WTC11 (cell line): ENCODE measurements around the gene CHRM1. TPM values are rescaled to one million over a fixed set of nuclear protein-coding genes. Genes with fewer than 3 reads are reported as not detected.
"Not testable (repeated sequence)": the region's sequence is repeated elsewhere in the genome, so short reads cannot be mapped to it uniquely, and the experiment has no call there.

Experiments
- ATAC-seq: fragments of 200-7000 bp; cut with Tn5 transposase; 2 replicates; pipeline ENCODE4 v1.10.0; 2021; ENCODE audit warnings: mild to moderate bottlenecking, moderate library complexity
- CTCF ChIA-PET: fragments of 300-600 bp; sonication (Branson Sonifier 250); formaldehyde crosslinking; loops from one replicate; lab custom pipeline; 2021; ENCODE audit warnings: antibody characterized with exemption; lab: Charles Lee
- POLR2A ChIA-PET: fragments of 350-600 bp; sonication (Branson Sonifier 250); formaldehyde crosslinking; loops from one replicate; lab custom pipeline; 2021; ENCODE audit warnings: antibody characterized with exemption; lab: Charles Lee
- DNase-seq: peaks from one replicate; pipeline ENCODE4 v3.0.0; 2021; ENCODE audit warnings: low spot score
- H3K27ac Mint-ChIP-seq: 2 replicates; pipeline ENCODE4 v1.8.0; 2021; ENCODE audit warnings: mixed read lengths
- H3K27me3 Mint-ChIP-seq: 2 replicates; pipeline ENCODE4 v1.8.0; 2021; ENCODE audit warnings: low read depth, mild to moderate bottlenecking, moderate library complexity, mixed read lengths
- H3K36me3 Mint-ChIP-seq: 2 replicates; pipeline ENCODE4 v1.8.0; 2021; ENCODE audit warnings: mixed read lengths
- H3K4me1 Mint-ChIP-seq: 2 replicates; pipeline ENCODE4 v1.8.0; 2022; ENCODE audit warnings: mixed read lengths
- H3K4me3 Mint-ChIP-seq: 2 replicates; pipeline ENCODE4 v1.8.0; 2021; ENCODE audit warnings: mild to moderate bottlenecking, moderate library complexity, mixed read lengths
- H3K9me3 Mint-ChIP-seq: 2 replicates; pipeline ENCODE4 v1.8.0; 2021; ENCODE audit warnings: mixed read lengths
- AR ChIP-seq: fragments of 250-450 bp; sonication (Bioruptor Pico); IDR thresholded peaks from 2 replicates; pipeline ENCODE4 v1.9.0; 2021; ENCODE audit warnings: mild to moderate bottlenecking
- CBFB ChIP-seq: sonication (generic); formaldehyde crosslinking; IDR thresholded peaks from 2 replicates; pipeline ENCODE4 v1.8.1; 2022; ENCODE audit warnings: mild to moderate bottlenecking, low read depth, missing genetic modification reagents
- CREB1 ChIP-seq: sonication (generic); formaldehyde crosslinking; IDR thresholded peaks from 2 replicates; pipeline ENCODE4 v1.8.0; 2023; ENCODE audit warnings: mild to moderate bottlenecking, missing genetic modification reagents
- ESRRA ChIP-seq: sonication (generic); formaldehyde crosslinking; IDR thresholded peaks from 2 replicates; pipeline ENCODE4 v1.8.1; 2022; ENCODE audit warnings: mild to moderate bottlenecking, missing genetic modification reagents, borderline replicate concordance
- FOXP1 ChIP-seq: sonication (generic); formaldehyde crosslinking; IDR thresholded peaks from 2 replicates; pipeline ENCODE4 v1.8.0; 2022; ENCODE audit warnings: missing genetic modification reagents, mild to moderate bottlenecking, moderate library complexity, borderline replicate concordance
- FOXP4 ChIP-seq: sonication (generic); formaldehyde crosslinking; IDR thresholded peaks from 2 replicates; pipeline ENCODE4 v1.8.0; 2022; ENCODE audit warnings: mild to moderate bottlenecking, missing genetic modification reagents
- HMGXB4 ChIP-seq: sonication (generic); formaldehyde crosslinking; IDR thresholded peaks from 2 replicates; pipeline ENCODE4 v1.8.1; 2023; ENCODE audit warnings: mild to moderate bottlenecking, moderate library complexity, missing genetic modification reagents
- NFYB ChIP-seq: sonication (generic); formaldehyde crosslinking; conservative IDR thresholded peaks from 2 replicates; pipeline ENCODE4 v1.8.0; 2022; ENCODE audit warnings: low read depth, missing genetic modification reagents
- PREB ChIP-seq: sonication (generic); formaldehyde crosslinking; IDR thresholded peaks from 2 replicates; pipeline ENCODE4 v1.8.1; 2022; ENCODE audit warnings: mild to moderate bottlenecking, missing genetic modification reagents, moderate library complexity, borderline replicate concordance
- TCF7 ChIP-seq: sonication (generic); formaldehyde crosslinking; IDR thresholded peaks from 2 replicates; pipeline ENCODE4 v1.8.0; 2022; ENCODE audit warnings: mild to moderate bottlenecking, low read depth, missing genetic modification reagents, moderate library complexity
- ZNF219 ChIP-seq: sonication (generic); formaldehyde crosslinking; IDR thresholded peaks from 2 replicates; pipeline ENCODE4 v1.8.0; 2023; ENCODE audit warnings: missing genetic modification reagents, mild to moderate bottlenecking, borderline replicate concordance
- total RNA-seq: library from RNA; stranded (reverse); gene quantifications from 3 replicates; pipeline ENCODE4 v1.2.3, GENCODE V29; 2021

Gene CHRM1
- total RNA-seq, 1 experiment from 2014 or later, result not detected

- CTCF ChIA-PET, result interaction anchor here (0.8 to 1.9 kb wide), 3 partner anchors 27 to 72 kb away, joined by 5 to 13 read pairs (median 5); no protein-coding TSS in a partner anchor
Measured at GRCh38 chr11:62948765-62949320, 27.7 kb upstream of the CHRM1 start.

GRCh38 chr11:62945538-62945937, 24.4 kb upstream of the CHRM1 start:
- not testable (repeated sequence) for H3K36me3 Mint-ChIP-seq, H3K27me3 Mint-ChIP-seq, DNase-seq, H3K4me1 Mint-ChIP-seq, H3K9me3 Mint-ChIP-seq, H3K27ac Mint-ChIP-seq, ATAC-seq, H3K4me3 Mint-ChIP-seq
- CTCF ChIA-PET, result interaction anchor here (0.6 kb wide), 1 partner anchor 253 kb away, joined by 3 read pairs; no protein-coding TSS in a partner anchor
- POLR2A ChIA-PET, result interaction anchor here (0.7 kb wide), 1 partner anchor 88 kb away, joined by 8 read pairs; no protein-coding TSS in a partner anchor

More at GRCh38 chr11:62948765-62949320, 27.7 kb upstream of the CHRM1 start:
- peaks cover 2% of the 10 kb centered on the region; the same call in 1 of the 2 replicates for H3K27me3 Mint-ChIP-seq
- no peak for TF ChIP-seq AR
- TF ChIP-seq NFYB (CRISPR knock-in tag), result no peak
- TF ChIP-seq TCF7 (CRISPR knock-in tag), result no peak
- TF ChIP-seq FOXP4 (CRISPR knock-in tag), result no peak
- ATAC-seq (no peak), DNase-seq (no peak)
- no peaks in the 10 kb centered on the region; the same call in 1 of the 2 replicates for H3K9me3 Mint-ChIP-seq
- H3K27ac Mint-ChIP-seq, result no peak overlapping the region
- POLR2A ChIA-PET, result no interaction called here
- no peaks in the 10 kb centered on the region for H3K4me1 Mint-ChIP-seq
- no peaks in the 10 kb centered on the region for H3K36me3 Mint-ChIP-seq
- H3K4me3 Mint-ChIP-seq, result no peak overlapping the region

GRCh38 chr11:62937528-62937927, 16.4 kb upstream of the CHRM1 start:
- H3K27me3 Mint-ChIP-seq, H3K4me1 Mint-ChIP-seq, H3K4me3 Mint-ChIP-seq, DNase-seq, ATAC-seq, POLR2A ChIA-PET, H3K27ac Mint-ChIP-seq, H3K36me3 Mint-ChIP-seq: not testable (repeated sequence)
- CTCF ChIA-PET, result interaction anchor here (1.1 to 2.9 kb wide), 3 partner anchors 31 to 83 kb away, joined by 3 to 9 read pairs (median 5); no protein-coding TSS in a partner anchor
- peaks cover 10% of the 10 kb centered on the region for H3K9me3 Mint-ChIP-seq

- H3K36me3 Mint-ChIP-seq, result peaks cover 8% of the 10 kb centered on the region
- H3K27ac Mint-ChIP-seq, result no peak overlapping the region
Measured at GRCh38 chr11:62934496-62934785, 13.3 kb upstream of the CHRM1 start.

More at GRCh38 chr11:62934496-62934785, 13.3 kb upstream of the CHRM1 start:
- Mint-ChIP-seq H3K27me3 (peaks cover 8% of the 10 kb centered on the region), H3K9me3 (peaks cover 10% of the 10 kb centered on the region), H3K4me3 (no peak overlapping the region), H3K4me1 (peaks cover 8% of the 10 kb centered on the region)
- ATAC-seq (peak; percentile 45), DNase-seq (no peak)
- CTCF ChIA-PET, result no interaction called here
- no peak for TF ChIP-seq HMGXB4 (CRISPR knock-in tag)
- TF ChIP-seq CBFB (CRISPR knock-in tag), result no peak
- no peak for TF ChIP-seq ESRRA (CRISPR knock-in tag)
- no peak for TF ChIP-seq FOXP1 (CRISPR knock-in tag)
- no peak for TF ChIP-seq PREB (CRISPR knock-in tag)
- TF ChIP-seq ZNF219, result no peak
- TF ChIP-seq CREB1 (CRISPR knock-in tag), result no peak
- TF ChIP-seq, all 79 proteins: peak for 0
- POLR2A ChIA-PET, result no interaction called here
